HG03460 (cell line): Measurements from ENCODE around the gene CTNNA3.

Experiments used
- ATAC-seq: cut with Tn5 transposase; IDR thresholded peaks from one replicate; pipeline ENCODE4 v1.9.1; 2021; ENCODE audit not compliant: unreplicated experiment

Gene CTNNA3

DNA sequence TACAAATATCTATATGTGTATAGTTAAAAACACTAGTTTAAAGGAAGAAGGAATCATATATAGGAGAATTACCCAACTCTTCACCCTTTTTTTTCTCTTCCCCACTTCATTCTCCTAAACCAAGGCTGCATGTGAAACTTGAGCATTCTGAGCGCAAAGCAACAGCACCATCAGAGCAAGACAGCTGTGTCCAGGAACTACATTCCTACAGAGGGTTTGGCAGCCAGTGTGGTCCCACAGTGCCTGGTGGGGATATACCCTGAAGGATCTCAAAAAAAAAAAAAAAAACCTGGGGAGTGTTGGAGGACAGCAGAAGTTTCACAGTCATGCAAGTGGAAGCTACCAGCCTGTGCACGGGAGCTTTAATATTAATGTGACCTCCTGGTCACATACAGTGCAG lies 310.4 kb downstream of the CTNNA3 start:
- no peak for ATAC-seq

DNA sequence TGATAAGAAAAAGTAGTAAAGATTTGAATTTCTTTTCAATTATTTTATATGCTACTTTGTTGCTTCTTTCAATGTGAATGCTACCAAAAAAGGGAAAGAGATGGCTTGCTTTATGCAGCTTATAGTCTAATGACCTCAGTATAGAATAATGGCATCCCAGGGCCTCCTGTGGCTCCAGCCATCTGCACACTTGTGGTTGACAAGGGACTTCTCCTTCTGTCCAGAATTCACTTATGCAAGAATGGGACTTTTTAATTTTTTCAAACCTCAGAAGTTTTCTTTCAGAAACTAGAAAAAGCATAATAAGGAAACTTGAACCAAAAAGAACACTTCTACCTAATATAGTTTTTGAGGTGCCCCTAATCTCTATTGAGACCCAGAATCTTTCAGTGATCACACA lies 310.9 kb downstream of the CTNNA3 start:
- ATAC-seq, result no peak

DNA sequence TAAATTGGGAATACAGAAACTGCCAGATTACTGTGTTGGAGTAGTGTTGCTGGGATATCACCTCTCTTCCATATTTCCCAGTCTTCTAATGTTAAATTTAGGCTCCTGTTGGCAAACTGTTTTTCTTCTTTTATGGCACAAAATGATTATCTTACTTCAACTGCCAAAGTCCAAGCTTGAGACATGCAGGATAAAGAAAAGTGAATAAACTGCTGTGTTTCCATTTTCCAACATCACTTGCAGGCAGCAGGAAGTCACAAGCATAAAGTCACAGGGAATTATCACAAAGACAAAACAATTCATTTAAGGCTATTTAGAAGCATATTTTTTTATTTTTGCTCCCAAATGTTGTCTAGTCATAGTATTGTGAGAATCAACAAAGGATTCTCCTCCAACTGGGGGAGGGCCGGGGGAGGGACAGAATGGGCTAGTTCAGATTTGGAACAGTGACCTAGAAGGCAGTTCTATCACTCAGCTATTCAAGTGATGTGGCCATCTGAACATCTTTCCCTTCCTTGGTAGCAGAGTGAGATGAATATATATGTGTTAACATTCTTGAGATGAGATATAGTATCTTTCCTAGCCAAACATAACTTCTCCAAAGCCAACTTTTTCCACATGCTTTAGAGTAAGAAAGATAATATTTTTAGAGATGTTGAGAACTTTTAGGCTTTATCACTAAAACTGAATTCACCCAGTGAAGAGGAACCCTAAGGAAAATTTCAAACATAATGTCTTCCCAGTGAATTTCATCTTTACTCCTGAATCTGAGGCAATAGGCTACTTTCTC lies 364.7 kb downstream of the CTNNA3 start:
- no peak for ATAC-seq

DNA sequence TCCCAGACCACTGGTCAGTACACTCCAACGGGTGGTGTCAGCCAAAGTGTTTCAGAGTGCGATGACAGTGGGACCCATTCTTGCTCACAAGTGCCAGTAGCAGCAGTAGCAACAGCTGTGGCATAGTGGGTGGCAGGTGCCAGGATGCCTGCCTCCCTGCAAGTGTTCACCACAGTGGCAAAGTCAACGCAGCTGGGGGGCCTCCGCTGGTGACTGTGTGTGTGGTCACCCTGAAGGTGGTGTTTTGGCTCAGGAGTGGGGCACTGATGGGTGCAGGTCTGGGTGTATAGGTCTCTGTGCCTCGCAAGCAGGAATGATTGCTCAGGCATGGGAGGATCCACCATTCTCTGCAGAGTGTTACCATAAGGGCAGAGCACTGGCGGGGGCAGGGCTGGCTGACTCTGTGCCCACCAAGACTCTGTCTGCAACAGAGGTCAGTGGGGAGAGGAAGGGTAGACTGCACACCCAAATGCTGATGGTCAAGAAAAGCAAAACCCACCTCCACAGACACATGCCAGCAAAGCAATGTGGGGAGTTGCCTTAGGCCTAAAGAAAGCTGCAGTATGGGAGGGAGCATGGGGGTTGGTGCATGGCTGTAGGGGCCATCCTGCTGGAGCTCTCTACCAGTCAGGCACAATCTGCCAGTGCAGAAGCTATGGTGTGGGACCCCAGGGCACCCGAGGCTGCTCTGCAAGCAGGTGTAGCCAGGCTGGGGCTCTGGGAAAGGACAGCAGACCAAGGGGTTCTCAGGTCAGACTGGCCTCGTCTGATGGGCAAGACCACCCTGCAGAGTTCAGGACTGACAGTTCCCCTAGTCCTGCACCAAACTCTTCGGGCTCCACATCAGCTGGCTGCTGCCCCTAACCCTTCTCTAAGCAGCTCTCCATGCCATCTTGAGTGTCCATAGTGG lies 368.1 kb downstream of the CTNNA3 start:
- ATAC-seq, result no peak

DNA sequence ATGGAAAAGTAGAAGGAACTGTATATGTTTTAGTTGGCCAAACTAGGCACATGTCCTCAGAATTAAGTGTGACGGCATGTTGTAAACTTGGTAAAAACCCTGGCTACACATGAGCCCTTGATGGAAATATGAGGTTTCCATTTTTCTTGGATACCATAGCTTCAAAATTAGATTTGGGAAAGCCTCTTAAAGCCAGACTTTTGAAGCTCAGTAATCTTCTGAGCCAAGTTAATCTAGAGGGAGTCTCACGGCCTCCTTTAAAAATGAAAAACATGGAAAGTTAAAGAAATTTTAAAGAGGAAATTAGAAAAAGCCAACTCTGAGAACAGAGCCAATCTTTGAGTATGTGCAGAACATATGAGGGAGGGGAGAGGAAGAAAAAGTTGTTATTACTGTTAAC lies 376.0 kb downstream of the CTNNA3 start:
- ATAC-seq, result no peak

DNA sequence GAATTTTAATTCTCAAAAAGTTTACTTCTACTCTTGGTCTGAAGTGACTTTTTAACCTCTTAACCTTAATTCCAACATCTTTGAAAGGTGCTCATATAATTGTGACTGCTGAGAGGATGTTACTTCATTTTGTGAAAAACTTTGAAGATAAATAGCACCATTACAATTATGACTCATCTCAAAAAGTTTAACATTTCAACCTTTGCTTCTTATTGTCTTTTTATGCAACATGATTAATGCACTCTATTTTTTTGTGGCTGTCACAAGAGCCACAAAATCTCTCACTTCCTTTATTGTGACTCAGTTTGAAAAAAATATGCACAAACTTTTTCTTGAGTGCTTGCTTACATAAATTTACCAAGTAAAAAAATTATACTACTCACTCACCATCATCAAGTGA lies 387.1 kb downstream of the CTNNA3 start:
- ATAC-seq, result no peak

DNA sequence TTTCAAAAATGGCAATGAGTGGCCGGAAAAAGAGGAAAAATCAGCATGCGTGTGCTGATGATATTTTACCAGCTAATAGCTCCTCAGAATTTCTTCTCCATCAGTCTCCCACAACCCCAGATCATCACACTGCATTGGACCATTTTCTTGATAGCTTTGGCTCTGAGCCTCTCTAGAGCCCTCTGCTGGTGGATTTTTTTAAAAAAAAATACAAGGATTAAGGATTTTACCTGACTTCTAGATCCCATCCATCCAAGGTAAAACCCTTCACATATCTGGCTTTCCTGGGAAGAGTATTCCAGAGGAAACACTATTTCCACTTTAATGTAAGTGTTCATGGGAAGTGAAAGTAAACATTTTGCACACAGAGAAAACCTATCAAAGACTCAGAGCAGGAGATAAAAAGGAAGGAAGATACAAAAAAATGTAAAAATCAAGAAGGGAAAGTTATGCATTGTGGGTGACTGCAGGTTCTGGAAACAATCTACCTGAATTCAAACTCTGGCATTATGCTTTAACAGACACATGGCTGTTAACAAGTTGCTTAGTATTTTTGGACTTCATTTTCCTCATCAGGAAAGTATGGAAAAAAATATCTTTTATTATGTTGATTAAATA lies 389.3 kb downstream of the CTNNA3 start:
- no peak for ATAC-seq

DNA sequence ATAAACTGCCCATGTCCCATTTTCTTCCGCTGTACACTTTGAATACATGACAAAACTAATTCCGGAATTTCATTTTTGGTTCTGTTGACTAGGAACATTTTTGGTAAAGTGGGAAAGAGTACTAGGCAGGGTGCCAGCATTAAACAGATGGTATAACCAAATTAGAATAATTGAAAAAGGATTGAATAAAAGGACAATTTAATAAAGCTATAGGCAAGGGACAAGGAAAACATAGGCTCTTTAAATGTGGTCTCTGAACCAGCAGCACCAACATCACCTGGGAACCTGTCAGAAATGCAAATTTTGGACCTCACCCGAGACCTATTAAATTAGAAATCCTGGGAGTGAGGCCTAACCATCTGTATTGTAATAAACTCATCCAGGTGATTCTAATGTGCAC lies 393.3 kb downstream of the CTNNA3 start:
- no peak for ATAC-seq

DNA sequence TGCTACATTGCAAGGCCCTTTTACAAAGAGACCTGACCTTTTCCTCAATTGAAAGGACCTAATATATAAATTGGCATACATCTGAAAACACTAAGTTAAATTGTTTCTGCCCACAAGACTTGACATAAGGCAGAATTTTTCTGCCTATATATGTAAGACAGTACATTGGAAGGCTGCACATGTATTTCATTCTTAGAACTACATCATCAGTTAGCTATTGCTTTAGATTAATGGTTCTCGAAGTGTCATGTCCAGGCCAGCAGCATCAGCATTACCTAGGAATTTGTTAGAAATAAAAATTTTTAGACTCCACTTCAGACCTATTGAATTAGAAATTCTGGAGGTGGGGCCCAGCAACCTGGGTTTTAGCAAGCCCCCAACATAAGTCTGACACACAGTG lies 396.2 kb downstream of the CTNNA3 start:
- ATAC-seq, result no peak

DNA sequence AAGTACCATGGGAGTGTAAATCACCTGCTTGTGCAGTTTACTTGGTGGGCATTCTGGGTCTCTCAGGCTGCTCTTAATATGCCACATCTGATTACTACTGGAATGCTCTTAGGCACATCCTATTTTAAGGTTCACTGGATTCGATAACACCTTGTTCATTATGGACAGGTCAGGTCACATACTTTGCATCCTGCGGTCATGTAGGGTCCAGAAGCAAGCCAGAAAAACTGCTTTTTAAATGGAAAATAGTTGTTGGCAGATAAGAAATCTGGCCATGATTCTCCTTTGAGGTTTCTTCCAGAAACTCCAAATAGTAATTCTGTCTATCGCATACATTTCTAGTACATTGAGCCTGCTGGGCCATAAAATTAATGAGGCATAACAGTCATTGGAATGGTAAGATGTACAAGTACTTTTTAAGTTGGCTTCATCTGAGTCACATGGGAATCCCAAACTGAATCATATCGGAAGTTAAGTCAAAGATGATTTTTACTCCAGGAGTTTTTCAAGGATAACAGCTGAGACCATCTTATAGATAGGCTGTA lies 398.3 kb downstream of the CTNNA3 start:
- ATAC-seq, result no peak

DNA sequence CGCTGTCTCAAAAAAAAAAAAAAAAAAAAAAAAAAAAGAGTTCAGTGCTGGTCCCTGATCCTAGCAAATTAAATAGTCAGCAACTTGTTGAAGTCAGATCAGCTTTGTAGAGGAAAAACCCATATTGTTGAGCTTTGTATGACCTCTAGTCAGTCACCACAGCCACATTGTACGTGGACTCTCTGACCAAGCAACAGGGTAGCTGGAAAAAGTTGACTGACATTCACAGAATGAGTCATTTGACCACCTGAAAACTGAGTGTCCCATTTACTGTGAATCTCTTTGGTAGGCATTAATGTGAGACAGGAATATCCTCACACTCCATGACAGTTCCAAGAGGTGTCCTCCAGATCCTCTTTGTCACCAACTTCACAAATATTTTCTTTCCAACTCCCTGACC lies 399.1 kb downstream of the CTNNA3 start:
- ATAC-seq, result no peak

DNA sequence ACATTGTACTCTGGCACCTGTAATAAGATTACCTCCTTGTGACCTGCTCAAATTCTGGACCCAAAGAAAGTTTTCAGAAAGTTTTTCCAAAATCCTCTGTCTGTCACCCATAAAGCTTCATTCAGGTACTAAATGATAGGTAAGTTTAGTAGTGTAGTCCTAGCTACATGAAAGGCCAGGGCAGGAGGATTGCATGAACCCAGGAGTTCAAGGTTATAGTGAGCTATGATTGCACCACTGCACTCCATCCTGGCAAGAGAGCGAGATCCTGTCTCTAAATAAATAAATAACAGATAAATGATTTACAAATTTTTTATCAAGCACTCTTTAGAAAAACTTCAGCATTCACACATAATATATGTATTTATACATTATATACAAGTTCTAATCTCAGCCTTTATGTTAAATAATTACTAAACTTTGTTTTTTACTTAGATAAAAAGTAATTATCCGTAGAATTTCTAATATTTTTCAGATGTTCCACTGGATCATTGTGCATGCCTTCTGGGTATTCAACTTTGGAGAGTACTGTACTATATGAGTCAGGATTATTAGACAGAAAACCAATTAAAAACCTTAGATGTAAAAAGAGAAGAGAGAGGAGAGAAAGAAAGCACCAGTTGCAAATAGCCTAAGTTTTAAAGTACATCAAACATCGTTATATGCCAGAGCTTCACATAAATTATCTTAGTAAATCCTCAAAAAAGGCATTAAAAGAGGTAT lies 407.1 kb downstream of the CTNNA3 start:
- ATAC-seq, result no peak

DNA sequence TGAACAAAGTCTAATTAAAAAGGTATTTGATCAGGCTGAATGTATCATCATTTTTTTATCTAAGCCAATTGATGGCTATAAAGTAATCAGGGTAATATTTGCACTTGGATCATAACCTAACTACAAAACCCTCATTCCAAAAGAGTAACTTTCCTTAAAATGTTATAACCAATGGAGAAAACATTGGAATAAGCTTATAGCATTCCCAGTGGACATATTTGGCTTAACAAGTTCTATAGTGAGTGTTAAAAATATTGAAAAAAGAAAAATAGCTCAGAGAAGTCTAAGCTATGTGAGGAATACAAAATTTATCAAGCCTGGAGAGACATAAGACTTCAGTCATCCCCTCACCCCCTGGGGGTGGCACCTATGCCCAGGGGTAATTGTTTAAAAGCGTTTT lies 411.4 kb downstream of the CTNNA3 start:
- ATAC-seq, result no peak

DNA sequence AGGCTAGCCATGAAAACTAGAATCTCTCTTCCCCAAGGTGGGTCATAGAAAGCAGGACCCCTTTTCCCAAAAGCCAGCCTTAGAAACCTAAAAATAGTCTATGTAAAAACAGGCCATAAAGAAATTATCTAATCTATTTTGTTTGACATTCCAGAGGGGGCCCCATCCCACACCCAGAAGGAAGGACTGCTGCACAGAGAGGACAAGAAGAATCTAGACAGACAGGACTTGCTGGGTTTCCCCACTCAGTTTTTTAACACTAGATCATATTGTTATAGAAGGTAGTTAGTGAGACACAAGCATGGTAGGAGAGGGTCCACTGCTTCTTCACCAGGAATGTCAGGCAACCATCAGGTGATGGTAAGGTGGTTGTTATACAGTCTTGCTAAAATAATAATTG lies 413.1 kb downstream of the CTNNA3 start:
- ATAC-seq, result no peak

DNA sequence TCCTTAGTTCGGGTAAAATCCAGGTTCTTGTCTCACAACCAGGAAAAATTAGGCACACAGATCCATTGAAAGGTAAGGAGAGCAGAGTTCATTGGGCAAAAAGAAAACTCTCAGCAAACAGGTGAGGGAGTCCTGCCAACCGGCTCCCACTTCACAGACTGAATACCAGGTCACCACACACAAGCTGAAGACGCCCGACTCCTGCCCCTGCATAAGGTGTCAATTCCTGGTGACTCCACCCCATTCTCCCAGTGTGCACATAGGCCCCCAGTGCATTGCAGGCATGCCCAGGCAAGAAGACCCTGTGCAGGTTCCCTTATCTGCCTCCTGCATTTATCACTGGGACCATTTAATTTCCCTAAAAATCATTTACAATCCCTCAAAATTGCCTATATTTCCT lies 415.6 kb downstream of the CTNNA3 start:
- no peak for ATAC-seq

DNA sequence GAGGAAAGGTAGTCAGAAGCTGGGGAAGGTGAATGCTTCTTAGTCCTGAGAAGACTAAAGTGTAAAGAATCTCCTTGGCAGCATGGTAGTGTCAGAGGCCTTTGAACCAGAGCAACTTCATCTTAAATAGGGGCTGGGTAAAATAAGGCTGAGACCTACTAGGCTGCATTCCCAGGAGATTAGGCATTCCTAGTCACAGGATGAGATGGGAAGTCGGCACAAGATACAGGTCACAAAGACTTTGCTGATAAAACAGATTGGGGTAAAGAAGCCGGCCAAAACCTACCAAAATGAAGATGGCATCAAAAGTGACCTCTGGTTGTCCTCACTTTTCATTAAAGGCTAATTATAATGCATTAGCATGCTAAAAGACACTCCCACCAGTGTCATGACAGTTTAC lies 418.6 kb downstream of the CTNNA3 start:
- no peak for ATAC-seq

DNA sequence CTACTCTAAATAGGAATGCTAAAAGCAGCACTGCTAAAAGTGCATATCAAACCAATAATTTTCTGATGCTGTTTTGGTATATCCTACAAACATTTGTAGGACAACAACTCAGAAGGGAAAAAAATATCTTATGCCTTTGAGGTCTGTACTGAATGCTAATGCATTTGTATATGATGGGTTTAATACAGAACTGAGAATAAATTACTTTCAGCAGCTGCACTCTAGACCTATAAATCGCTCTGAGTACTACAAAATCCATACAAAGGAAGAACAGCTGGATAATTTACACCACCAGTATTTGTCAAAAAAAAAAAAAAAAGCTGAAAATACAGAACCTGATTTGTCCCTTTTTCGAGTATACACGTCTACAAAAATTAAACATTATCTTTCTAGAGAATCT lies 426.2 kb downstream of the CTNNA3 start:
- ATAC-seq, result no peak

DNA sequence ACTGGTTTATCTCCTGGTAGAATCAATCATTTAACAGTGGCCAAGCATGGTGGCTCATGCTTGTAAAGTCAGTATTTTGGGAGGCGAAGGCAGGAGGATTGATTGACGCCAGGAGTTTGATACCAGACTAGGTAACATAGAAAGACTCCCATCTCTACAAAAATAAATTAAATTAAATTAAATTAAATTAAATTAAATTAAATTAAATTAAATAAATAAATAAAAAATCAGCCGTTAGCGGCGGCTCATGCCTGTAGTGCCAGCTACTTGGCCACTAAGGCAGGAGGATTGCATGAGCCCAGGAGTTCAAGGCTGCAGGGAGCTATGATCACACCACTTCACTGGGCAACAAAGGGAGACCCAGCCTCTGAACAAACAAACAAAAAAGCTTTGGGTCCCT lies 427.8 kb downstream of the CTNNA3 start:
- ATAC-seq, result no peak

DNA sequence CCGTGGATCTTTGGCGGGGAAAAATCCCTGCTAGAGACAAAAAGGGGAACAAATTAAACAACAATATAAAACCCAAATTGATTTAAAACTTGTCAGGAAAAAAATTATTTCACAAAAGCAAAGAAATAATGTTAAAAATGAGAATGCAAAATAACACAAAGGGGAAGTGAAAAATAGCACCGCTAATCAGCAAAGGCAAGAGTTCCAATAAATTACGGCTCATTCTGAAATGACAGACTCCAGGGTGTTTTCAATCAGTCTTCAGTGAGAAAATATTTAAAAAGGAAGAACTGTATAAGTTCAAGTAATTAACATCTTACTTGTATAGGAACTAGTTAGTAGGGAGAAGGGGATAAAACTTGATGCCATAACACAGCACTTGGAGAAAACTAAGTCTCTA lies 433.3 kb downstream of the CTNNA3 start:
- no peak for ATAC-seq

DNA sequence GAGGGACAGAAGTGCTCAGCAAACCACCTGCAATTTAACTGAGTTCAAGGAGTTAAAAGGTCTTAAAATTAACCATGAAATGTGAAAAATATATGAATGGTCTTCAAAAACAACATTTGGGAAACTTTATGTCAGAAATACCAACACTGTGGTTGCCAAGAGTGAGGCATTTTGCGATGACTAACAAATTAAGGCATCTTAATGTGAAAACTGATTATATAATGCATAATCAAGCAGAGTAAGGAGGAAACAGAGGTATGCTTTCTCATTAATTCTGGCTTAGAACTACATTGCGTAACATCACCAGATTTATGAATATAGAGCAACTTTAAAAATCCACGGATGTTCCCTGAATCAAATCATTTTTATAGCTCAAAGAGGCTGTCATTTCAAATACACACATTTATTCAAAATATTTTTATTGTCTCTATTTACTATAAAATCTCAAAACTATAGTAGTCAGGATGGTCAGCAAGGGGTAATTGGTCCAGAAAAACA lies 434.6 kb downstream of the CTNNA3 start:
- ATAC-seq, result no peak
